Neural cell (in vitro differentiated cells): ENCODE measurements around the gene GPAM.
"Not testable (repeated sequence)": the region's sequence is repeated elsewhere in the genome, so short reads cannot be mapped to it uniquely, and the experiment has no call there.

Experiments
- MXI1 ChIP-seq: fragments of 450-650 bp; conservative IDR thresholded peaks from 2 replicates; pipeline ENCODE4 v1.6.1; 2014; ENCODE audit warnings: antibody characterized with exemption, mild to moderate bottlenecking; ENCODE audit not compliant: poor library complexity, severe bottlenecking
- TF ChIP-seq, protein P1 (sequence below): fragments of 450-650 bp; IDR thresholded peaks from 2 replicates; pipeline ENCODE4 v1.5.1; 2014; ENCODE audit warnings: antibody characterized with exemption, mild to moderate bottlenecking, moderate library complexity; ENCODE audit not compliant: poor library complexity, severe bottlenecking

DNA sequence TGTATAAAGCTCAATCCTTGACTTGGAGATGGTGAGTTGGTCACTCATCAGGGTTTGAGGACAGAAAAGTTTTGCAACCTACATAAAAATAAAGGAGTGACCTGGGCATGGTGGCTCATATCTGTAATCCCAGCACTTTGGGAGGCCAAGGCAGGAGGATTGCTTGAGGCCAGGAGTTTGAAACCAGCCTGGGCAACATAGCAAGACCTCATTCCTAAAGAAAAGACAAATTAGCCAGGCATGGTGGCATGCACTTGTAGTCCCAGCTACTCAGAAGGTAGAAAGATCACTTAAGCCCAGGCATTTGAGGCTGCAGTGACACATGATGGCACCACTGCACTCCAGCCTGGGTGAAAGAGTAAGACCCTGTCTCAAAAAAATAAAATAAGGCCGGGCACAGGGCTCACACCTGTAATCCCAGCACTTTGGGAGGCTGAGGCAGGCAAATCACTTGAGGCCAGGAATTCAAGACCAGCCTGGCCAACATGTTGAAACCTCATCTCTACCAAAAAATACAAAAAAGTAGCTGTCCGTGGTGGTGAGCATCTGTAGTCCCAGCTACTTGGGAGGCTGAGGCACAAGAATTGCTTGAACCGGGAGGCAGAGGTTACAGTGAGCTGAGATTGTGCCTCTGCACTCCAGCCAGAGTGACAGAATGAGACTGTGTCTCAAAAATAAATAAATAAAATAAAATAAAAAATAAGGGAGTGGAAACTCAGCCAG lies 45.0 kb upstream of the GPAM start:
- TF ChIP-seq, protein P1, sequence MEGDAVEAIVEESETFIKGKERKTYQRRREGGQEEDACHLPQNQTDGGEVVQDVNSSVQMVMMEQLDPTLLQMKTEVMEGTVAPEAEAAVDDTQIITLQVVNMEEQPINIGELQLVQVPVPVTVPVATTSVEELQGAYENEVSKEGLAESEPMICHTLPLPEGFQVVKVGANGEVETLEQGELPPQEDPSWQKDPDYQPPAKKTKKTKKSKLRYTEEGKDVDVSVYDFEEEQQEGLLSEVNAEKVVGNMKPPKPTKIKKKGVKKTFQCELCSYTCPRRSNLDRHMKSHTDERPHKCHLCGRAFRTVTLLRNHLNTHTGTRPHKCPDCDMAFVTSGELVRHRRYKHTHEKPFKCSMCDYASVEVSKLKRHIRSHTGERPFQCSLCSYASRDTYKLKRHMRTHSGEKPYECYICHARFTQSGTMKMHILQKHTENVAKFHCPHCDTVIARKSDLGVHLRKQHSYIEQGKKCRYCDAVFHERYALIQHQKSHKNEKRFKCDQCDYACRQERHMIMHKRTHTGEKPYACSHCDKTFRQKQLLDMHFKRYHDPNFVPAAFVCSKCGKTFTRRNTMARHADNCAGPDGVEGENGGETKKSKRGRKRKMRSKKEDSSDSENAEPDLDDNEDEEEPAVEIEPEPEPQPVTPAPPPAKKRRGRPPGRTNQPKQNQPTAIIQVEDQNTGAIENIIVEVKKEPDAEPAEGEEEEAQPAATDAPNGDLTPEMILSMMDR = not testable (repeated sequence)
- TF ChIP-seq MXI1 = not testable (repeated sequence)
